UCSD-AML1 (cell line): ENCODE measurements around the gene RAPGEF6.
"Not testable (repeated sequence)": the region's sequence is repeated elsewhere in the genome, so short reads cannot be mapped to it uniquely, and the experiment has no call there.

ENCODE experiments used
- DNase-seq: peaks from one replicate; lab custom pipeline; 2025; ENCODE audit not compliant: unreplicated experiment; lab: John Stamatoyannopoulos, UW

RAPGEF6 gene

GRCh38 chr5:131634996-131635683 is at the start of gene RAPGEF6:
RAPGEF6 (minus strand) TSS chr5:131635229; CDS start chr5:131635030, 199 bp downstream.
- DNase-seq = peak; percentile 100

GRCh38 chr5:131684595-131684994 is 49.6 kb upstream of the RAPGEF6 start:
- no peak for DNase-seq

- no peak for DNase-seq
Observed at GRCh38 chr5:131684051-131684450, 49.0 kb upstream of the RAPGEF6 start.

GRCh38 chr5:131682826-131683225 is 47.8 kb upstream of the RAPGEF6 start:
- no peak for DNase-seq

GRCh38 chr5:131682175-131682574 is 47.1 kb upstream of the RAPGEF6 start:
- DNase-seq = no peak

- DNase-seq = no peak
Observed at GRCh38 chr5:131679911-131680310, 44.9 kb upstream of the RAPGEF6 start.

GRCh38 chr5:131678273-131678672 is 43.2 kb upstream of the RAPGEF6 start:
- not testable (repeated sequence) for DNase-seq

GRCh38 chr5:131677115-131677514 is 42.1 kb upstream of the RAPGEF6 start:
- no peak for DNase-seq

- no peak for DNase-seq
Observed at GRCh38 chr5:131672776-131673175, 37.7 kb upstream of the RAPGEF6 start.

GRCh38 chr5:131671994-131672655 is 37.1 kb upstream of the RAPGEF6 start:
- DNase-seq = no peak

- no peak for DNase-seq
Observed at GRCh38 chr5:131671409-131671808, 36.4 kb upstream of the RAPGEF6 start.

GRCh38 chr5:131664929-131665328 is 29.9 kb upstream of the RAPGEF6 start:
- DNase-seq = no peak

GRCh38 chr5:131661933-131662332 is 26.9 kb upstream of the RAPGEF6 start:
- no peak for DNase-seq

- no peak for DNase-seq
Observed at GRCh38 chr5:131659841-131660240, 24.8 kb upstream of the RAPGEF6 start.

- DNase-seq = no peak
Observed at GRCh38 chr5:131659290-131659689, 24.3 kb upstream of the RAPGEF6 start.

- DNase-seq = no peak
Observed at GRCh38 chr5:131654776-131655175, 19.7 kb upstream of the RAPGEF6 start.

GRCh38 chr5:131654309-131654708 is 19.3 kb upstream of the RAPGEF6 start:
- DNase-seq = no peak

- DNase-seq = no peak
Observed at GRCh38 chr5:131649161-131649560, 14.1 kb upstream of the RAPGEF6 start.

GRCh38 chr5:131647048-131647769 is 12.2 kb upstream of the RAPGEF6 start:
- no peak for DNase-seq

- DNase-seq = no peak
Observed at GRCh38 chr5:131644822-131645221, 9.8 kb upstream of the RAPGEF6 start.

- DNase-seq = no peak
Observed at GRCh38 chr5:131644370-131644769, 9.3 kb upstream of the RAPGEF6 start.

- no peak for DNase-seq
Observed at GRCh38 chr5:131641494-131641893, 6.5 kb upstream of the RAPGEF6 start.
